ENCODE measurements around the gene PLA2G4A.

The PLA2G4A gene

DNA sequence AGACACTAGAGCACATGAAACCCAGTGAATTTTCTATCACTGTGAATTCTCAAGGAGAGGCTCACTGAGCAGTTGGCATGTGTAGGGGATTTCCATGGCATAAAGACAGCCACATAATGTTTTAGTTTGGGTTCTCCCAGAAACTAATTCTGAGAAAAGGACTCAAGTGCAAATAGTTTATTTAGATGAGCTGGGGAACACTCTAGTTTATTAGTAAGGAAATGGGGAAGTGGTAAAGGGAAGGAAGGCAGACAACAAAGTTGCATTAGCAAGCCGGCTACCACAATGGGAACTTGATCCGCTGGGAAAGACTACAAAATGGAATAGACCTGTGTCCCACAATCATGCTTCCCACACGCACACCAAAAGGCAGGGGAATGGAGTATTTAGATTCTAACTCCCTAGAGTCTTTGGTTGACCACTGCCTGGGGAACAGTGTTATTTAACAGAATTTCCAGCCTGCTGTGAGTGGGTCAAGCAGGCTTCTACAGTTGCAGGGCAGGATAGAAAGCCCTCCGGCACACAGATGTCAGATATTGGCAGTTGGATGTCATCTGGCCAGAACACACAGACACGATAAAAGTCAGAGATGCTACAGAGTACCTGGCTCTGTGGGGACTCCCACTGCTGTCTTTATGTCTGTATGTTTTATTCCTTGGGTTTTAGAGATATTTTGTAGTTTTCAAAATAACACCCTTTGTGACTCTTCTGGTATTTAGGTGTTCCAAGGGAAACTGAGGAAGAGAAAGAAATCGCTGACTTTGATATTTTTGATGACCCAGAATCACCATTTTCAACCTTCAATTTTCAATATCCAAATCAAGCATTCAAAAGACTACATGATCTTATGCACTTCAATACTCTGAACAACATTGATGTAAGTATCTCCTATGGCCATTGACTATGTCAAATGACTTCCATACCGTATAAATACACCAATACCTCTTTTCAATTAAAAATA lies 150.1 kb downstream of the PLA2G4A start:
- DNase-seq (ENCODE audit: low spot score), result no peak
- no peak for ATAC-seq (ENCODE audit: low read depth)

DNA sequence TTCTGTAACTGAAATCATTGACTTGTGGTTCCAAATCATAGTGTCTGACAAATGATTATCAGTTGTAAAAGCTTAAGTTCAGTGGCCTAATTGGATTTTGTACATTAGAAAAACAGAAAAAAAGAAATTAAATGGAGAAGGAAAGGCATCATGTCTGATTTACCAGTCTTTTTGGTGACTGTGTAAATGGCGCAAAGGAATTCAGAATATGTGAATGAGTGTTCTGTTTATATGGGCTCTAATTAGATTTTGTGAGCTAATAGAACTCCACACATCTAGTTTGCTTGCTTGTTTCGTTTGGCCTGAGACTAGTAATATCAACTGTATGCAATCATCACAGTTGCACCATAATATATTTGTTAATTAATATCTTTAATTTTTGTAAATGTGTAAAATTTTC lies 151.7 kb downstream of the PLA2G4A start:
- no peak overlapping the region for H3K4me3 ChIP-seq (ENCODE audit: severe bottlenecking)
- H3K27ac ChIP-seq (ENCODE audit: poor library complexity, severe bottlenecking), result no peak overlapping the region
- H3K9me3 ChIP-seq (ENCODE audit: severe bottlenecking), result no peaks in the 10 kb centered on the region
- DNase-seq (ENCODE audit: low spot score) (no peak), ATAC-seq (ENCODE audit: low read depth) (no peak)
- TF ChIP-seq, protein P1, sequence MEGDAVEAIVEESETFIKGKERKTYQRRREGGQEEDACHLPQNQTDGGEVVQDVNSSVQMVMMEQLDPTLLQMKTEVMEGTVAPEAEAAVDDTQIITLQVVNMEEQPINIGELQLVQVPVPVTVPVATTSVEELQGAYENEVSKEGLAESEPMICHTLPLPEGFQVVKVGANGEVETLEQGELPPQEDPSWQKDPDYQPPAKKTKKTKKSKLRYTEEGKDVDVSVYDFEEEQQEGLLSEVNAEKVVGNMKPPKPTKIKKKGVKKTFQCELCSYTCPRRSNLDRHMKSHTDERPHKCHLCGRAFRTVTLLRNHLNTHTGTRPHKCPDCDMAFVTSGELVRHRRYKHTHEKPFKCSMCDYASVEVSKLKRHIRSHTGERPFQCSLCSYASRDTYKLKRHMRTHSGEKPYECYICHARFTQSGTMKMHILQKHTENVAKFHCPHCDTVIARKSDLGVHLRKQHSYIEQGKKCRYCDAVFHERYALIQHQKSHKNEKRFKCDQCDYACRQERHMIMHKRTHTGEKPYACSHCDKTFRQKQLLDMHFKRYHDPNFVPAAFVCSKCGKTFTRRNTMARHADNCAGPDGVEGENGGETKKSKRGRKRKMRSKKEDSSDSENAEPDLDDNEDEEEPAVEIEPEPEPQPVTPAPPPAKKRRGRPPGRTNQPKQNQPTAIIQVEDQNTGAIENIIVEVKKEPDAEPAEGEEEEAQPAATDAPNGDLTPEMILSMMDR (IDR thresholded peaks at IDR 0.05; ENCODE audit: poor library complexity, severe bottlenecking), result no peak
- H3K36me3 ChIP-seq (ENCODE audit: low read depth), result no peaks in the 10 kb centered on the region; the same call in 1 of the 2 replicates
- no peaks in the 10 kb centered on the region for H3K27me3 ChIP-seq (ENCODE audit: insufficient read depth, poor library complexity, severe bottlenecking)
- H3K4me1 ChIP-seq (ENCODE audit: insufficient read depth, poor library complexity, severe bottlenecking), result peaks cover 4% of the 10 kb centered on the region

More for the DNA sequence above, 150.1 kb downstream of the PLA2G4A start:
- Histone ChIP-seq H3K4me1 (ENCODE audit: insufficient read depth, poor library complexity, severe bottlenecking) (peaks cover 10% of the 10 kb centered on the region), H3K4me3 (ENCODE audit: severe bottlenecking) (no peak overlapping the region), H3K27me3 (ENCODE audit: insufficient read depth, poor library complexity, severe bottlenecking) (no peaks in the 10 kb centered on the region), H3K9me3 (ENCODE audit: severe bottlenecking) (no peaks in the 10 kb centered on the region), H3K27ac (ENCODE audit: poor library complexity, severe bottlenecking) (no peak overlapping the region), H3K36me3 (ENCODE audit: low read depth) (no peaks in the 10 kb centered on the region; the same call in 1 of the 2 replicates)
- TF ChIP-seq, protein P1 (IDR thresholded peaks at IDR 0.05; ENCODE audit: poor library complexity, severe bottlenecking), result no peak

DNA sequence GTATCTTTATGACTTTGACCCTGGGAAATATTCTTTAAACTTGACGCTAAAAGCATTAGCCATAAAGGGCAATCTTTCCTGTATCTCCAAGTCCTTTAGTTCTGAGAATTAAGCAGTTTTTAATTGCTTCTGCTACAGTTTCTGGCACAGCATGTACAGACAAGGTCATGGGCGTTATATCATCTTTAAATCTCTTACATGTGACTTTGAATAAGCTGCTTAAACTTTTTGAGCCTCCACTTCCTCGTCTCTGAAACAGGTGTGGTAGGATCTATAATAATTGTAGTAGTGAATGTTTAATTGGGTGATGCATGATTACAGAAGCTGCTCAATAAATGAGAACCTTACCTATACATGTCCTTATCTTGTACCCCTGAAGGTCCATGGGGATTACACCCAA lies 153.4 kb downstream of the PLA2G4A start:
- TF ChIP-seq, protein P1 (IDR thresholded peaks at IDR 0.05; ENCODE audit: poor library complexity, severe bottlenecking), result no peak
- H3K4me3 ChIP-seq (ENCODE audit: severe bottlenecking), result no peak overlapping the region
- H3K9me3 ChIP-seq (ENCODE audit: severe bottlenecking), result no peaks in the 10 kb centered on the region

DNA sequence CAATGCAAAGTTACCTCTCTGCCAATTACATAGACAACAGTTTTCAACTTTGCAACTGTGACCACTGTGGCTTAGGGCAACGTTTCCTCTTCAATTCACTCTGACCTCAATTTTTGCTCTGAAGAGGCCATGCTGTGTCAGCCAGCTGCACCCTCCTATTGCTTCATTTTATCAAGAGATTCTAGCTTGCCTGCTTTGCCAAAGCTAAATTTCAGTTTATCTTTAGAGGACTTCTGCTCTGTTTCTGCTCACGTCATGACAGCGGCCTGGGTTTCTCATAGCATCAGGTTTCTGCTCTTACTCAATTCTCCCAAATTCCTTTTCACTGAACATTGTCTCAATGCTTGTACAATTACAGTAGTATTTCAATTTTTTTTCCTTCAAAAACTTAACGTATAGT lies 154.6 kb downstream of the PLA2G4A start:
- ATAC-seq (ENCODE audit: low read depth) (no peak), DNase-seq (ENCODE audit: low spot score) (no peak)
- Histone ChIP-seq H3K4me3 (ENCODE audit: severe bottlenecking) (no peak overlapping the region), H3K36me3 (ENCODE audit: low read depth) (no peaks in the 10 kb centered on the region; the same call in 1 of the 2 replicates), H3K4me1 (ENCODE audit: insufficient read depth, poor library complexity, severe bottlenecking) (no peaks in the 10 kb centered on the region), H3K9me3 (ENCODE audit: severe bottlenecking) (no peaks in the 10 kb centered on the region), H3K27me3 (ENCODE audit: insufficient read depth, poor library complexity, severe bottlenecking) (no peaks in the 10 kb centered on the region), H3K27ac (ENCODE audit: poor library complexity, severe bottlenecking) (no peak overlapping the region)
- TF ChIP-seq, protein P1 (IDR thresholded peaks at IDR 0.05; ENCODE audit: poor library complexity, severe bottlenecking), result no peak

More for the DNA sequence above, 153.4 kb downstream of the PLA2G4A start:
- Histone ChIP-seq H3K36me3 (ENCODE audit: low read depth) (no peaks in the 10 kb centered on the region; the same call in 1 of the 2 replicates), H3K27me3 (ENCODE audit: insufficient read depth, poor library complexity, severe bottlenecking) (no peaks in the 10 kb centered on the region), H3K4me1 (ENCODE audit: insufficient read depth, poor library complexity, severe bottlenecking) (peaks cover 4% of the 10 kb centered on the region), H3K27ac (ENCODE audit: poor library complexity, severe bottlenecking) (no peak overlapping the region)
- no peak for DNase-seq (ENCODE audit: low spot score)
- no peak for ATAC-seq (ENCODE audit: low read depth)

DNA sequence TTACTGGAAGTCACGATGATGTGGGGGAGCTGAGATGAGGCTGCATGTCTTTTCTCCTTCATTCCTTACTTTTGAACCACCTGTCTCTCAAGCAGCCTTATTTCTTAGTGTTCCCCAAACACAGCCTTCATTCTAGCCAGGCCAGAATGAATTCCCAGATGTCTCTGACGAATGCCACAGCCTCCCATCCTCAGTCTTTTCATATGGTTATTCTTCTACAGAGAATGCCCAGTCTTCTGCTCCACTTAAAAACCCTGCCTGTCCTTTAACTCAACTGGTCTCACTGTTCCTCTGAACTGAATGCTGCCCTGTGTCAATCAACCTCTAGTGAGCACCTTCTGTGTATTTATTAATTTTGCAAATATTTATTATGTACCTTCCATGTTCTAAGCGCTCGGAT lies 156.2 kb downstream of the PLA2G4A start:
- ATAC-seq (ENCODE audit: low read depth) (no peak), DNase-seq (ENCODE audit: low spot score) (no peak)
- TF ChIP-seq, protein P1 (IDR thresholded peaks at IDR 0.05; ENCODE audit: poor library complexity, severe bottlenecking), result no peak
- Histone ChIP-seq H3K36me3 (ENCODE audit: low read depth) (no peaks in the 10 kb centered on the region; the same call in 1 of the 2 replicates), H3K4me1 (ENCODE audit: insufficient read depth, poor library complexity, severe bottlenecking) (no peaks in the 10 kb centered on the region), H3K27ac (ENCODE audit: poor library complexity, severe bottlenecking) (no peak overlapping the region), H3K9me3 (ENCODE audit: severe bottlenecking) (no peaks in the 10 kb centered on the region), H3K27me3 (ENCODE audit: insufficient read depth, poor library complexity, severe bottlenecking) (no peaks in the 10 kb centered on the region), H3K4me3 (ENCODE audit: severe bottlenecking) (no peak overlapping the region)
